Mucosa of descending colon (tissue), 3 donors: Measurements from ENCODE around the gene IKZF3. TPM values are rescaled to one million over a fixed set of nuclear protein-coding genes. Genes with fewer than 3 reads are reported as not detected.

Source experiments
- ATAC-seq: fragments of 200-7000 bp; cut with Tn5 transposase; one replicate; pipeline ENCODE4 v1.9.1; 2020; ENCODE audit warnings: mild to moderate bottlenecking, moderate library complexity
- DNase-seq, 3 donors: peaks; one replicate each; pipeline ENCODE4 v3.0.0-alpha.2; 2020
- H3K36me3 ChIP-seq: fragments of 200-600 bp; one replicate; pipeline ENCODE4 v1.8.0; 2021; ENCODE audit warnings: low read depth, mild to moderate bottlenecking
- H3K4me1 ChIP-seq: fragments of 200-600 bp; one replicate; pipeline ENCODE4 v1.8.0; 2021; ENCODE audit warnings: low read depth, mild to moderate bottlenecking
- H3K4me3 ChIP-seq: fragments of 200-600 bp; one replicate; pipeline ENCODE4 v1.8.0; 2021; ENCODE audit warnings: mild to moderate bottlenecking
- H3K9me3 ChIP-seq: fragments of 200-600 bp; one replicate; pipeline ENCODE4 v1.8.0; 2021; ENCODE audit warnings: mild to moderate bottlenecking
- CTCF ChIP-seq: fragments of 200-600 bp; IDR thresholded peaks from one replicate; pipeline ENCODE4 v1.8.0; 2022; ENCODE audit warnings: antibody characterized with exemption, mild to moderate bottlenecking
- intact Hi-C, 2 donors: fragments of 100-400 bp; cut with DNase I in 1 of 2; cut with micrococcal nuclease in 1 of 2; formaldehyde crosslinking; loops; one replicate each; pipeline versions ENCODE4 v1.11.0 to v1.11.1; 2022; cut with DNase I, micrococcal nuclease
- microRNA-seq: library from miRNA; unstranded; fragments of <30 nt; microRNA quantifications from one replicate; pipeline ENCODE4, GENCODE V29; 2019
- total RNA-seq, 3 donors: library from RNA; stranded (reverse); fragmentation: NEBNext Ultra II Directional in 2 of 3; extraction: Animal tissue kit (Norgen Biotek cat#: 25700) in 2 of 3; gene quantifications; one replicate each; pipeline versions ENCODE4 v1.2.1 to v1.2.4, GENCODE V29; 2021 to 2023
- donor health status: DM: no; HTN: no; CAD: no; lungs with moderate emphysema.
- donor health status: DM: no; HTN: no; CAD: no.
- donor health status: DM: no; HTN: yes; CAD: no.

The IKZF3 gene
- total RNA-seq, 3 donors from 2014 or later, result 3.5 to 5.3 (median 4.6) TPM

DNA sequence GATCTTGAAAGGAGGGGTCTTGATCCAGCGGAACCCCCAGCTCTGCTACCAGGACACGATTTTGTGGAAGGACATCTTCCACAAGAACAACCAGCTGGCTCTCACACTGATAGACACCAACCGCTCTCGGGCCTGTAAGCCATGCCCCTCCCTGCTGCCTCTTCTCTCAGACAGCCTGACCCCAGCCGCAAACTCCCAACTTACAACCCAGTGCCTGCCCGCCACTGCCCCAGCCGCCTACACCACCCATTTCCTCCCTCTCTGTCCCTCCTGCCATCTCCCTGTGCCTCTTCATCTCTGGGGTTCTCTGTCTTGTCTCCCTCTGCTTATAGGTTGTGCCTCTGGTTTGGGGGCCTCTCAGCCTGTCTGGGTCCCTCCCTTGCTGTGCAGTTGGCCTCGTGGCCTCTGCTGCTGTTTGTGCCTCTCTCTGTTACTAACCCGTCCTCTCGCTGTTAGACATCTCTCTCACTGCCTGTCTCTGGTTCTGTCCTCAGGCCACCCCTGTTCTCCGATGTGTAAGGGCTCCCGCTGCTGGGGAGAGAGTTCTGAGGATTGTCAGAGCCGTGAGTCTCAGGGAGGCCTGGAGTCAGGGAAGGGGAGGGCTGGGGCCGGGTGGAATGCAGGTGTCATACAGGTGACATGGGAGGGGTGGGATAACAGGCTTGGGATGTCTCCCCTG lies 154.7 kb downstream of the IKZF3 start:
- TF ChIP-seq CTCF, result no peak
- H3K36me3 ChIP-seq, result peaks cover 4% of the 10 kb centered on the region
- DNase-seq (no peak), ATAC-seq (no peak)
- peaks cover 33% of the 10 kb centered on the region for H3K4me1 ChIP-seq
- no peak overlapping the region for H3K4me3 ChIP-seq
- no peaks in the 10 kb centered on the region for H3K9me3 ChIP-seq
- intact Hi-C loops, result no loop called here

Small RNAs within 50 kb of the gene (microRNA-seq; reads per million reads assigned to microRNA genes)
- gene MIR4728, result 4.0 reads per million, percentile 18 among the genes with 10 or more reads in this experiment

Other genes with a start within 250 kb of the IKZF3 start
- 100 to 1,000 TPM; 108 to 362 (median 356) TPM for gene PPP1R1B, start 237.4 kb downstream of the IKZF3 start, total RNA-seq
- 10 to 100 TPM; 36.1 to 58.8 (median 57.6) TPM for gene STARD3, start 227.2 kb downstream of the IKZF3 start, total RNA-seq
- 1 to 10 TPM in 2 of 3 donors, under 1 TPM in 1; 0.96 to 3.4 (median 1.5) TPM for gene TCAP, start 199.0 kb downstream of the IKZF3 start, total RNA-seq
- 1 to 10 TPM in 2 of 3 donors, under 1 TPM in 1; 0.23 to 2.0 (median 1.5) TPM for gene PNMT, start 195.9 kb downstream of the IKZF3 start, total RNA-seq
- gene PGAP3, start 176.3 kb downstream of the IKZF3 start, total RNA-seq, result 10 to 100 TPM; 27.7 to 74.6 (median 47.9) TPM
- 100 to 1,000 TPM; 104 to 284 (median 161) TPM for gene ERBB2, start 164.2 kb downstream of the IKZF3 start, total RNA-seq
- 10 to 100 TPM; 63.2 to 84.3 (median 67.1) TPM for gene MIEN1, start 133.8 kb downstream of the IKZF3 start, total RNA-seq
- 10 to 100 TPM; 13.6 to 49.0 (median 28.0) TPM for gene GRB7, start 126.4 kb downstream of the IKZF3 start, total RNA-seq
- not detected for gene ZPBP2, start 3.9 kb upstream of the IKZF3 start, total RNA-seq
- gene GSDMB, start 54.3 kb upstream of the IKZF3 start, total RNA-seq, result 100 to 1,000 TPM in 2 of 3 donors, 10 to 100 TPM in 1; 76.1 to 162 (median 139) TPM
- gene ORMDL3, start 63.3 kb upstream of the IKZF3 start, total RNA-seq, result 10 to 100 TPM; 56.8 to 62.0 (median 58.3) TPM
- gene LRRC3C, start 63.4 kb upstream of the IKZF3 start, total RNA-seq, result not detected
- gene GSDMA, start 98.7 kb upstream of the IKZF3 start, total RNA-seq, result under 1 TPM; 0.22 to 0.54 (median 0.26) TPM
- gene PSMD3, start 116.5 kb upstream of the IKZF3 start, total RNA-seq, result 100 to 1,000 TPM in 1 of 3 donors, 10 to 100 TPM in 2; 96.0 to 126 (median 96.8) TPM
- gene CSF3, start 151.1 kb upstream of the IKZF3 start, total RNA-seq, result not detected
- 10 to 100 TPM; 76.6 to 90.2 (median 87.4) TPM for gene MED24, start 190.1 kb upstream of the IKZF3 start, total RNA-seq
- gene THRA, start 198.7 kb upstream of the IKZF3 start, total RNA-seq, result 100 to 1,000 TPM in 1 of 3 donors, 10 to 100 TPM in 2; 56.8 to 114 (median 60.0) TPM
- gene NR1D1, start 236.3 kb upstream of the IKZF3 start, total RNA-seq, result 10 to 100 TPM in 2 of 3 donors, 1 to 10 TPM in 1; 9.3 to 15.0 (median 14.8) TPM